Esophagus muscularis mucosa (tissue), 4 donors: ENCODE results near the gene CPEB4. TPM values are rescaled to one million over a fixed set of nuclear protein-coding genes. Genes with fewer than 3 reads are reported as not detected.

ENCODE experiments used
- DNase-seq: peaks from one replicate; pipeline ENCODE4 v3.0.0-alpha.2; 2017; ENCODE audit errors: extremely low spot score
- H3K27ac ChIP-seq, 4 donors: fragments of 200-600 bp; sonication (generic); replicated peaks in 1 of 4; 1 replicate in 3 of 4; 2 replicates in 1 of 4; pipeline ENCODE4 v1.5.1; 2016 to 2019; ENCODE audit warnings: mild to moderate bottlenecking in 1 of 4
- H3K27me3 ChIP-seq, 4 donors: fragments of 200-600 bp; sonication (generic); one replicate each; pipeline versions ENCODE4 v1.5.1 to v1.6.0; 2016 to 2019
- H3K36me3 ChIP-seq, 4 donors: fragments of 200-600 bp; sonication (generic); one replicate each; pipeline ENCODE4 v1.5.1; 2016 to 2019
- H3K4me1 ChIP-seq, 4 donors: fragments of 200-600 bp; sonication (generic); one replicate each; pipeline ENCODE4 v1.5.1; 2016 to 2019
- H3K4me3 ChIP-seq, 4 donors: fragments of 200-600 bp; sonication (generic); 1 replicate in 2 of 4; 2 replicates in 2 of 4; pipeline ENCODE4 v1.5.1; 2016 to 2019; ENCODE audit warnings: mild to moderate bottlenecking in 4 of 4, moderate library complexity in 1 of 4
- H3K9me3 ChIP-seq, 4 donors: fragments of 200-600 bp; sonication (generic); 1 replicate in 3 of 4; 2 replicates in 1 of 4; pipeline ENCODE4 v1.5.1; 2016 to 2019
- CTCF ChIP-seq, 3 experiments: fragments of 200-600 bp in 2 of 3; fragments of 450-650 bp in 1 of 3; sonication (generic) in 2 of 3; IDR thresholded peaks; one replicate each; pipeline ENCODE4 v1.5.1; 2017 to 2019; ENCODE audit warnings: antibody characterized with exemption in 3 of 3, mild to moderate bottlenecking in 2 of 3, moderate library complexity in 1 of 3
- EP300 ChIP-seq: sonication (generic); formaldehyde crosslinking; IDR thresholded peaks from one replicate; pipeline ENCODE4 v1.6.1; 2017; ENCODE audit warnings: antibody characterized with exemption
- POLR2A ChIP-seq: fragments of 450-650 bp; IDR thresholded peaks from one replicate; pipeline ENCODE4 v1.6.1; 2017; ENCODE audit warnings: antibody characterized with exemption, moderate library complexity, mild to moderate bottlenecking, low read depth
- POLR2AphosphoS5 ChIP-seq, 2 donors: sonication (generic); formaldehyde crosslinking; IDR thresholded peaks; one replicate each; pipeline ENCODE4 v1.6.1; 2017; ENCODE audit warnings: antibody characterized with exemption in 2 of 2
- WGBS: methylation state at CpG from one replicate; pipeline ENCODE4 v1.1.5; 2018; 5-methylcytosine and 5-hydroxymethylcytosine counted together
- intact Hi-C: fragments of 100-400 bp; cut with DNase I; formaldehyde crosslinking; loops from one replicate; pipeline ENCODE4 v1.15.1; 2023
- total RNA-seq, 4 donors: library from RNA; depleted of rRNA; stranded (reverse); fragments of >200 nt; gene quantifications; one replicate each; pipeline versions ENCODE4 v1.1.0 to v1.2.1, GENCODE V29; 2016

CPEB4 gene
- total RNA-seq, 4 donors from 2014 or later: 44.9 to 96.4 (median 54.4) TPM

- WGBS: 34% methylated on average over 10 of the region's 10 CpGs
Measured at GRCh38 chr5:173963182-173963838, 75.2 kb downstream of the CPEB4 start.

GRCh38 chr5:173963867-173964441, 75.8 kb downstream of the CPEB4 start:
- H3K27me3 ChIP-seq: no peaks in the 10 kb centered on the region
- TF ChIP-seq POLR2AphosphoS5 (IDR thresholded peaks at IDR 0.05) (no peak), POLR2A (no peak), CTCF (IDR thresholded peaks at IDR 0.05) (no peak), EP300 (no peak)
- peak overlapping the region; percentile 28 to 48 (median 38) for H3K27ac ChIP-seq
- intact Hi-C loops: no loop called here
- no peak for DNase-seq
- peaks cover 10 to 18% (median 13%) of the 10 kb centered on the region in 4 donors for H3K4me1 ChIP-seq
- H3K36me3 ChIP-seq: peaks cover 0 to 12% (median 2%) of the 10 kb centered on the region in 4 donors
- H3K9me3 ChIP-seq: no peaks in the 10 kb centered on the region
- peak overlapping the region; percentile 22 to 30 (median 28) for H3K4me3 ChIP-seq
- 67% methylated on average over 18 of the region's 19 CpGs for WGBS

More at GRCh38 chr5:173963182-173963838, 75.2 kb downstream of the CPEB4 start:
- H3K4me1 ChIP-seq: peaks cover 10 to 18% (median 13%) of the 10 kb centered on the region in 4 donors
- H3K9me3 ChIP-seq: no peaks in the 10 kb centered on the region
- TF ChIP-seq POLR2AphosphoS5 (IDR thresholded peaks at IDR 0.05) (no peak), CTCF (IDR thresholded peaks at IDR 0.05) (no peak), EP300 (no peak), POLR2A (no peak)
- DNase-seq: no peak
- intact Hi-C loops: no loop called here
- H3K36me3 ChIP-seq: peaks cover 0 to 16% (median 2%) of the 10 kb centered on the region in 4 donors
- H3K27me3 ChIP-seq: no peaks in the 10 kb centered on the region
- H3K4me3 ChIP-seq: peak overlapping the region; percentile 22 to 30 (median 28)
- peak overlapping the region; percentile 28 to 48 (median 38) for H3K27ac ChIP-seq

GRCh38 chr5:173964506-173964905, 76.4 kb downstream of the CPEB4 start:
- no peak overlapping the region for H3K4me3 ChIP-seq
- DNase-seq: no peak

GRCh38 chr5:173967241-173967640, 79.1 kb downstream of the CPEB4 start:
- 58% methylated on average over 4 of the region's 4 CpGs for WGBS
- no peaks in the 10 kb centered on the region for H3K27me3 ChIP-seq
- H3K9me3 ChIP-seq: no peaks in the 10 kb centered on the region
- H3K4me1 ChIP-seq: peaks cover 10 to 18% (median 15%) of the 10 kb centered on the region in 4 donors
- DNase-seq: no peak
- peaks cover 0 to 4% (median 0%) of the 10 kb centered on the region in 4 donors for H3K36me3 ChIP-seq
- no peak overlapping the region for H3K4me3 ChIP-seq
- TF ChIP-seq CTCF (IDR thresholded peaks at IDR 0.05): no peak
- no peak for TF ChIP-seq POLR2A
- no peak for TF ChIP-seq EP300
- TF ChIP-seq POLR2AphosphoS5 (IDR thresholded peaks at IDR 0.05): no peak
- intact Hi-C loops: no loop called here
- H3K27ac ChIP-seq: no peak overlapping the region

More at GRCh38 chr5:173964506-173964905, 76.4 kb downstream of the CPEB4 start:
- Histone ChIP-seq H3K27me3 (no peaks in the 10 kb centered on the region), H3K4me1 (peaks cover 10 to 18% (median 13%) of the 10 kb centered on the region in 4 donors), H3K9me3 (no peaks in the 10 kb centered on the region), H3K36me3 (peaks cover 0 to 7% (median 2%) of the 10 kb centered on the region in 4 donors), H3K27ac (no peak overlapping the region)
- no peak for TF ChIP-seq POLR2A
- no peak for TF ChIP-seq EP300
- no peak for TF ChIP-seq POLR2AphosphoS5 (IDR thresholded peaks at IDR 0.05)
- TF ChIP-seq CTCF (IDR thresholded peaks at IDR 0.05): no peak
- intact Hi-C loops: no loop called here
- WGBS: 73% methylated on average over 1 of the region's 1 CpG
